ENCODE data around the gene GATD1.

Gene GATD1

DNA sequence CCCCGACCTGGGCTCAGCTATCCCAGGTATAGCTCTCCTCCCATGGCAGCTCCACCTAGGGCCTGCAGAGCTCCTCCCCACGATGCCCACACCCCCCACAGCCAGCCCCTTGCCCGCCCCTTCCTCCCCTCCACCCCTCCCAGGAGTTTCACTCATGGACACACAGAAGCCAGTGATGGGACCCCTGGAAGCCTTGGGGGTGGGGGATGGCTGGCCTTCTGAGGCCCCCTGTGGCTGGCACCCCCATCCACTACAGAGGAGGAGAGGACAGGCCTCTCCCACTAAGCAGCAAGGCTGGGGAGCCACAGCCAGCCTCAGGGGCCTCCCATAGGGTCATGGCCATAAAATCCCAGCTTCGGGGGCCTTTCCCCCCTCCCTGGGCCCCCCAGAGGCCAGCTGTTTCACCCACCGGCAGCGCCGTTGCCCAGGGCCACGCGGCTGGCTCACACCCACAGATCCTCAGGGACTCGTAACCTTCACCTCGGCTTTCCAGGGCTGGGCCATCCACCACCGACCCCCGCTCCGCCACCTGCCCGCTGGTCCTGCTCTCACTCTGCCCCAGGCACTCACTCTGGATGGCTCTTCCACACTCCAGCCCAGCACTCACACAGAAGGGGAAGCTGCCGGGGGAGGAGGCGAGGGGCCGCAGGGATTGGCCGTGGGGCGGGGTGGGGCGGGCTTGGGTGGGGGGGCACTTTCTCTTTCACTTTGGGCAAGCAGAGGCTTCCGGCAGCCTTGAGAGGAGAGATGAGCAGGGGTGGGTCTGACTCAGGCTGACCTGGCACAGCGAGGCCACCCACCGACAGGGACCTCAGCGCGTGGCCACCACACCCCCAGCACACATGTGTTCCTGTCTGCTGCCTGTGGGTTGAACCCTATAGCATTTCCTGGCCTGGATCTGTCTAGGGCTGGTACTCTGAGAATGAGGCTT is 18.6 kb upstream of the GATD1 start:
- no peak for DNase-seq (ENCODE audit: low read depth, low spot score)

- no peak for DNase-seq (ENCODE audit: low read depth, low spot score)
Measured at GRCh38 chr11:794766-795633, 17.7 kb upstream of the GATD1 start.

DNA sequence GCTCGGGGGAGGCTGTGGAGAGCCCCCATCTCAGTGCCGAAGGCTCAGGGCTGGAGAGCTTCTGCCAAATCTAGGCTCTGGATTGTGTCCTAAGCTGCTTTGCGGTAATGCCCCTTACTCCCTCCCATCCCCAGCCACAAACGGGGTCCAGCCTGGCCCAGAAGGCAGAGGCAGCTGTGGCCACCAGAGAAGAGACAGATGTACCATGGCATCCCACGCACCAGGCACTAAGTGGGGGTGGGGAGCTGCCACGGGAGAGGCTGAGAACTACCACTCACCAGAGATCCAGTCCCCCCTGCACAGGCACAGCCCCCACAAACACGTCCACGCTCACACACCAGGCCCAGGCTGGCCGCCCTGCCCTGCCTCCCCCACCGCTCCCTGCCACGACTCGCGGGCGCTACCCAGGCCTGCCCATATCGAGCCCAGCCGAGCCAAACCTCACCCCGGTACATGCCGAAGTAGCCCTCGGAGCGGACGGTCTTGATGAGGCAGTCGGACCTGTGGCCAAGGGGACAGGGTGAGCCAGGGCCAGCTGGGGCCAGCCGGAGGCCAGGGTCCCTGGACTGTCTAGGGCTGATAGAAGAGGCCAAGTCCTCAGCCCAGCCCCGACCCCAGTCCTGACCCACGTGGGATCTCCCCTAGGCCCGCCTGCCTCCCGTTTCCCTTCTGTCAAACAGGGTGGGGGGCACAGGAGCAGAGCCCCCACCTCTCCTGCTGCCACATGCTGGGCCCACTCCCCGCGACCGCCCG is 16.9 kb upstream of the GATD1 start:
- DNase-seq (ENCODE audit: low read depth, low spot score), result no peak

DNA sequence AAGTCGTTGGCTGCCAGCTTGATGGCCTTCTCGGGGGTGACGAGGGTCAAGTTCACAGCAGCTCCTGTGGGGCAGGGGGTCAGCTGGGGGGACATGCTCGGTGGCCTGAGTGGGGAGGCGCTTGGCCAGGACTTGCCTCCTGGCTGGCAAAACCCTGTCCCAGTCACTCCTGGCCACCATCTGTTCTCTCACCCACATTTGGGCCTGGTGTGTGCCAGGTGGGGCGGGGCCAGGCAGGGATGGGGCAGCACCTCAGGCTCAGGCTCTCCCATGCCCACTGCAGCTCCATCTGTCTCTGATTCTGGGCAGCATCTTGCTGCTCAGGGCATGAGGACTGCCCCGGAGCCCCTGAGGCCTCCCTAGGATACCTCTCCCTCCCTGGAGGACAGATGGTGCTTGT is 16.3 kb upstream of the GATD1 start:
- DNase-seq (ENCODE audit: low read depth, low spot score), result no peak

DNA sequence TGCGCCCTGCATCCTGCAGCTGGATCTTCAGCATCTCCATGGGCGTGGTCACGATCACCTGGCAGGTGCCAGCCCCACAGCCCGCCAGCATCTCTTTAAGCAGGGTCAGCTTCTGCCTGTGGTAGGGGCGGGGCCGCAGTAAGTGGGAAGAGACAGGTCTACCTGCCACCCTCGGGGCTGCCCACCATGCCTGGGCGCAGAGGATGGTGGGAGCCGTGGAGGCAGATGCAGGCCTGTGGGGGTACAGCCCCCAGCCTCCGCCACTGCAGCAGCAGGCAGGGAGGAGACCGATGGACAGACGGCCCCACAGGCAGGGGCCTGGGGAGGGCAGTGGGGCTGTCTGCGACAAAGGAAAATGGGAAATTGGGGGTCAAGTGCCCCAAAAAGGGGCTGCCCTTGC is 15.6 kb upstream of the GATD1 start:
- no peak for DNase-seq (ENCODE audit: low read depth, low spot score)

DNA sequence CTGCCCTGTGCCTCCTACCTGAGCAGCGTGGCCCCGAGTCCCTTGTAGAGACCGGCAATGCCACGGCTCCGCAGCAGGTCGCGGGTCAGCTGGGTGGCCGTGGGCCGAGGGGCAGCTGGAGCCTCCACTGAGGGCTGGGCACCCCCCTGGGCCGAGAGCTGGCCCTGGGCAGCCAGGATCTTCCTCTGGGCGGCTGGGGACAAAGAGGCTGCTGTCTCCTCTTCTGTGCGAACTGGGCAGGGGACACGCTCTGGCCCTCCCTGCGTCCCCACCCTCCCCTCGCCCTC is 15.2 kb upstream of the GATD1 start:
- no peak for DNase-seq (ENCODE audit: low read depth, low spot score)

GRCh38 chr11:791658-792534 is 14.6 kb upstream of the GATD1 start:
- DNase-seq (ENCODE audit: low read depth, low spot score), result no peak

- DNase-seq (ENCODE audit: low read depth, low spot score), result no peak
Measured at GRCh38 chr11:790721-791564, 13.7 kb upstream of the GATD1 start.

- DNase-seq (ENCODE audit: low read depth, low spot score), result no peak
Measured at GRCh38 chr11:789943-790342, 12.7 kb upstream of the GATD1 start, which contains the start of gene CEND1. CEND1 (minus strand) TSS chr11:790090; CDS start chr11:788576, 1,514 bp downstream.

DNA sequence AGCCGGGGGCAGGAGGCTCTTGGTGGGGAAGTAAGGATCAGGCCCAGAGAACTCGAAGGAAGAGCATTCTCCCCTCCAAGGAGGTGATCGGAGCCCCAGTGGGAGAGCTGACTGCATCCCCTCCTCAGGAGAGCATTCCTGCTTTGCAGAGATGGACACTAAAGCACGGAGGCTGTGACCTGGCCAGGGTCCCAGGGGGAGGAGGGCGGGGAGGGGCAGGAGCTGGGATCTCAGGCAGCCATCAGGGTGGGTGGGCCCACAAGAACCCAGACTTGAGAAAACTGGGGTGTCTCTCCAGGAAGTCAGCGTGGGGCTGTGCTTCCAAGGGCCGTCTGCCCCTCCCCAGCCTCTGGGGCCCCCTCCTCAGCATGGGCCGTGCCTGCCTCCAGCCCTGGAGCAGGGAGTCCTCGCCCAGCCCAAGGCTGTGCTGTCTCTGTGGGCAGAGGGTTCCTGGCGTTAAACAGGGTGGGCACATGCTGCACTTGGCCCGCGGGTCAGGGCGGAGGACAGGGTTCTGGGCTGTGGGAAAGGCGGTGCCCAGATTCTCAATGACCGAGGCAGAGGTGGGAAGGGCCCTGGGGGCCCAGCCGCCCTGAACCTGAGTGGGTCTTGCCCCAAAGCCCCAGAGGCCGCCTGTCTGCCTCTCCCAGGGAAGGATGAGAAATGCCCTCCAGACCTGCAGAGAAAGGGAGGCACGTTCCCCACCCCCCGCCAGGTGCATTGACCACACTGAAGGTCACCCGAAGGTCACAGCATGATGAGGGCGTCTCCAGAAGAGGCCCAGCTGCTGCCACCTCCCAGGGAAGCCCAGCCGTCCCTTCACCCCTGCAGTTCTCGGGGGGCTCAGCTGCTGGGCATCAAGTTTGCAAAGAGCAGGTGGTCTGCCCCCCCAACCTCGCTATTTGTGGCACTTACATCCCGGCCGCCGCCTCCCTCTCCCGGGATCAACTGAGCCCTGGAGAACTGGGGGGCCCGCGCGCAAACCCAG is 12.0 kb upstream of the GATD1 start:
- no peak for DNase-seq (ENCODE audit: low read depth, low spot score)

DNA sequence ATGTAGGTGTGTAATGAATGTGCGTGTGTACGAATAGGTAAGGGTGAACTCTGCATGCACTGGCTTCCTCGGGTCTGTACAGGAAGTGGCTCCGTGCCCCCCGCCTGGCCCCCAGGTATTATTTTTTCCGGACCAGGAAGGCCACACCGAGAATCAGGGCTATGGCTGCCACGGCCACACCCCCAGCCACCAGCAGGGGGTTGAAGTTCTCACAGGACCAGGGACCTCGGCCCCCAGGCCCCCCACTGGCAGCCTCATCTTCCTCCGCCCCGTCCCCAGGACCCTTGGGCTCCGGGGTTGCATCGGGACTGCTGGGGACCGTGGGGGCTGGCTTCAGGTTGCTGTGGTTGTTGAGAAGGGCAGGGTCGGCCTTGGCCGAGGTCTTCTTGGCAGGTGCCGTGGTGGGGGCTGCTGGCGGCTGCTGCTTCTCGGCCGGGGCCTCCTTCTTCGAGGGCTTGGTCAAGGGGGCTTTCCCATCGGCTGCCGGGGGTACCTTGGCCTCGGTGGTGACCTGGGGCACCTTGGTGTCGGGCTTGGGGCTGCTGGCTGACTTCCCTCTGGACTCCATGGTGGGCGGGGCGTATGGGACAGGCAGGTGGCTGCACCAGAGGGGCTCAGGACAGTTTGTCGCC is 10.8 kb upstream of the GATD1 start:
- DNase-seq (ENCODE audit: low read depth, low spot score), result no peak

- no peak for DNase-seq (ENCODE audit: low read depth, low spot score)
Measured at GRCh38 chr11:787084-787675, 9.9 kb upstream of the GATD1 start.

GRCh38 chr11:786235-787083 is 9.2 kb upstream of the GATD1 start:
- no peak for DNase-seq (ENCODE audit: low read depth, low spot score)

DNA sequence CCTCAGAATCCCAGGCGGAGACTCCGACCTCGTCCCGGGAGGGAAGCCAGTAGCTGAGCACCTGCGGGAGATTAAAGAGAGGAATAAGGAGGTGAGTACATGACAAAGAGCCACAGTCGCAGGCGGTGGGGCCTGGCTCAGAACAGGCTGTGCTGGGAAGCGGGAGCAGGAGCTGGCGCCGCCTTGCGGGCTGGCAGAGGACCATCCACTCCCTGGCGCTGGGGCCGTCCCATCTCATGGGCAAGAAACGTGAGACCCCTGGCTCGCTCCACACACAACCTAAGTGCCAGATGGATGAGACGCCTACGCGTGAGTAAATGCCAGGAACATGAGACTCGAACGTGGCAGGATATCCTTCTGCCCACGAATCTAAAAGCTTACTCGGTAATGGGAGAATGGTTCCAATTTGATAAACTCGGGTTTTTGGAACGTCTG is 6.3 kb upstream of the GATD1 start:
- no peak for DNase-seq (ENCODE audit: low read depth, low spot score)

DNA sequence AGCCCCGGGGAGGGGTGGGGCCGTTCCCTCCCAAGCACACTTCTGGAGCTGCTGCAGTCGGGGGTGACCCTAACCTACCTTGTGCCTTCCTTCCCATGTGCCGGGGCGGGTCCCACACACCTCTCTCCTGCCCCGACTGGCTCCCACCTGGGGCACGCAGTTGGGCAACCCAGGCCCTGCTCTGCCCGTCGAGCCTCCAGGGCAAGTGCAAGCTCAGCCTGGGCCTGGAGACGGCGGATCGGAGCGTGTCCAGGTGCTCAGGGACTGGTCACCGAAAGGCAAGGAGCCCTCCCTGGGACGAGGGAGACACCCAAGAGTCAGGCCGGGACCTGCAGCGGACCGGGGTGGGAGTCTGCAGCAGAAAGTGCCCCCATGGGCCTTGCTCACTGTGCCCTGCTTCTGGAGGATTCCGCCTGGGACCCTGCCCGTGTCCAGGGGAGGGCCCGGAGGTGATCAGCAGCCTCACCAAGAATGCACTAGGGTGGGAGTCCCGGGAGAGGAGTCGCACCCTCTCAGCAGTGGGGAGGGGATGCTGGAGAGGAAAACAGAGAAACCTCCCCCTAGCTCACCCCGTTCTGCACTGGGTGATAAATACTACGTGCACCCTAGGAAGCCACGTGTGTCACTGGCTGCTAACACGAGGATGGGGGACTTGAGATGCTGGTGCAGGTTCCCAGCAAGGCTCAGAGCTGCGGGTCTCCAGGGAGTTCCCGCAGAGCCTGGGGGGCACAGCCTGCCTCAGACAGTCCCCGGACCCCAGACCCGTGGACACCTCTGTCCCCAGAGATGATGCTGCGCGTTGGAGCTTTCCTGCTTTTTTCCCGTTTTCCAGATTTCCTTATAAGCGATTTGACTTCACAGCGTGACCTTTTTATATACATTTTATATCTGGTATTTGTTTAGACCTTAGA is 5.2 kb upstream of the GATD1 start:
- no peak for DNase-seq (ENCODE audit: low read depth, low spot score)

- DNase-seq (ENCODE audit: low read depth, low spot score), result no peak
Measured at GRCh38 chr11:779955-780532, 2.8 kb upstream of the GATD1 start.

All from brain pericyte (primary cell).